ENCODE results near the gene AMN1. TPM values are rescaled to one million over a fixed set of nuclear protein-coding genes. Genes with fewer than 3 reads are reported as not detected.
A peak's percentile ranks its signal among the peaks of the same experiment; 100 is the strongest.

AMN1 gene
- total RNA-seq, 1 experiment from 2014 or later = 12.1 TPM

GRCh38 chr12:31650918-31651317 lies 77.9 kb downstream of the AMN1 start (continued):
- TF ChIP-seq ZNF532 (CRISPR knock-in tag; IDR thresholded peaks at IDR 0.05; ENCODE audit: borderline replicate concordance) = no peak
- no peak for TF ChIP-seq E2F1 (CRISPR knock-in tag; IDR thresholded peaks at IDR 0.05)
- TF ChIP-seq PRDM15 (CRISPR knock-in tag; IDR thresholded peaks at IDR 0.05) = no peak
- TF ChIP-seq ZBTB21 (CRISPR knock-in tag; IDR thresholded peaks at IDR 0.05; ENCODE audit: borderline replicate concordance) = no peak
- no peak for TF ChIP-seq FOXK1 (CRISPR knock-in tag; IDR thresholded peaks at IDR 0.05)

- DNase-seq (ENCODE audit: low spot score) = no peak
- ATAC-seq = no peak
- Mint-ChIP-seq H3K4me1 (peaks cover 5% of the 10 kb centered on the region; the same call in 1 of the 2 replicates), H3K36me3 (no peaks in the 10 kb centered on the region), H3K9me3 (no peaks in the 10 kb centered on the region), H3K27me3 (ENCODE audit: low read depth) (no peaks in the 10 kb centered on the region), H3K4me3 (no peak overlapping the region), H3K27ac (0 out of 2 replicates have a peak overlapping the region, but pooled peaks have one; percentile 1)
- TF ChIP-seq NFE2L1 (CRISPR knock-in tag; IDR thresholded peaks at IDR 0.05) (no peak), HMGXB4 (CRISPR knock-in tag; IDR thresholded peaks at IDR 0.05) (no peak), CDX4 (CRISPR knock-in tag; IDR thresholded peaks at IDR 0.05; ENCODE audit: borderline replicate concordance) (no peak), GTF2I (CRISPR knock-in tag; conservative IDR thresholded peaks at IDR 0.05) (no peak), OVOL2 (CRISPR knock-in tag; IDR thresholded peaks at IDR 0.05; ENCODE audit: borderline replicate concordance) (no peak)
- POLR2A ChIA-PET = no interaction called here
- CTCF ChIA-PET = interaction anchor here (0.8 to 1.5 kb wide), 2 partner anchors 244 to 396 kb away, joined by 4 to 5 read pairs; no protein-coding TSS in a partner anchor
Measured at GRCh38 chr12:31647086-31647491, 81.7 kb downstream of the AMN1 start.

- Mint-ChIP-seq H3K27ac (no peak overlapping the region; the same call in 1 of the 2 replicates), H3K27me3 (ENCODE audit: low read depth) (no peaks in the 10 kb centered on the region), H3K9me3 (no peaks in the 10 kb centered on the region), H3K4me3 (no peak overlapping the region), H3K4me1 (peaks cover 5% of the 10 kb centered on the region; the same call in 1 of the 2 replicates), H3K36me3 (no peaks in the 10 kb centered on the region)
- ATAC-seq (no peak), DNase-seq (ENCODE audit: low spot score) (no peak)
- ChIA-PET CTCF (interaction anchor here (0.6 to 0.8 kb wide), 2 partner anchors 243 to 364 kb away, joined by 3 read pairs; no protein-coding TSS in a partner anchor), POLR2A (no interaction called here)
- TF ChIP-seq ERG (CRISPR knock-in tag; IDR thresholded peaks at IDR 0.05) (no peak), ARID4B (CRISPR knock-in tag; IDR thresholded peaks at IDR 0.05; ENCODE audit: borderline replicate concordance) (no peak)
Measured at GRCh38 chr12:31645924-31646323, 82.9 kb downstream of the AMN1 start.
